Head of caudate nucleus (tissue), 42 donors: ENCODE measurements around the gene FBXW4.

Experiments used
- DNase-seq, 42 donors: peaks; one replicate each; pipeline versions ENCODE4 v3.0.0 to v3.0.0-alpha.2; 2020 to 2021; ENCODE audit warnings: mixed read lengths in 7 of 42
- intact Hi-C: fragments of 100-400 bp; cut with DNase I; formaldehyde crosslinking; loops from one replicate; pipeline ENCODE4 v1.15.0; 2022

Gene FBXW4

DNA sequence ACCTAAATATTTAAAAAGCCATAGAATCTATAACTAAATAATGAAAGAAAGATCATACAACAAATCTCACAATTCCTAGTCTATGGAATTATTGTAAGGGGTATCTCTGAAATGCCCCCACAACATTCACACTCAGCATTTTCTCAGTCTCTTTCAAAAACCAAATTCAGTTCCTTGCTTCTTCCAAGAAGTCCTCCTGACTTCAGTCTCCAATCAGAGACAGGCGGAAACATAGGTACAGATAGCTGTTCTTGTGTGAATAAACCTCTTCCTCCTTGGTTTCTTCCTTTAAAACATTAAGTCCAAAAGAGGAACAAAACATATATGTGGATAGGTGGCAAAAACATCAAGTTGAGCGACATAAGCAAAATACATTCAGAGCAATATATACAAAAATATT lies 13.9 kb upstream of the FBXW4 start:
- intact Hi-C loops = no loop called here
- no peak for DNase-seq

GRCh38 chr10:101708073-101708472 lies 13.1 kb upstream of the FBXW4 start:
- intact Hi-C loops = no loop called here
- no peak for DNase-seq

- intact Hi-C loops = no loop called here
- DNase-seq = no peak
Observed at GRCh38 chr10:101704331-101704730, 9.4 kb upstream of the FBXW4 start.

DNA sequence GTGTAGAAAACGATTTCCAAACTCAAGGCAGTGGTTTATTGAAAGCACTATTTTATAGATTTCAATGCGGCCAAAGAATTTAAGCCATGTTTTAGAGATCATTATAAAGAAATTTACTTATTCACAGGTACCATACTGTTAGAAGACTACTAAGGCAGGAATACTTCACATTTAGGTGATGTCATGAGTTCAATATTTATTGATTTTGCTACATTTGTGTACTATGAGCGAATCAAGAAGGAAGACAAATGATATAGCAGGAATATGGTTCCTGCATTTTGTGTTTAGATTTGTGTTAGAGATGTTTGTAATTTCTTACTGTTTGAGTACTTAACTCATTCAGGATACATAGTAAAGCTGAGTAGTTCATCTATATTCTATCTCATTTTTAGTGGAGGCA lies 1.7 kb upstream of the FBXW4 start:
- no peak for DNase-seq
- intact Hi-C loops = loop anchor here (10.0 kb wide), 1 partner anchor 52 kb away; no protein-coding TSS in a partner anchor

- intact Hi-C loops = loop anchor here (10.0 kb wide), 1 partner anchor 51 kb away; no protein-coding TSS in a partner anchor
- DNase-seq = peak in 4 of 42 donors; percentile 2 to 24 (median 6)
Observed at GRCh38 chr10:101695404-101695890, 477 bp upstream of the FBXW4 start.

DNA sequence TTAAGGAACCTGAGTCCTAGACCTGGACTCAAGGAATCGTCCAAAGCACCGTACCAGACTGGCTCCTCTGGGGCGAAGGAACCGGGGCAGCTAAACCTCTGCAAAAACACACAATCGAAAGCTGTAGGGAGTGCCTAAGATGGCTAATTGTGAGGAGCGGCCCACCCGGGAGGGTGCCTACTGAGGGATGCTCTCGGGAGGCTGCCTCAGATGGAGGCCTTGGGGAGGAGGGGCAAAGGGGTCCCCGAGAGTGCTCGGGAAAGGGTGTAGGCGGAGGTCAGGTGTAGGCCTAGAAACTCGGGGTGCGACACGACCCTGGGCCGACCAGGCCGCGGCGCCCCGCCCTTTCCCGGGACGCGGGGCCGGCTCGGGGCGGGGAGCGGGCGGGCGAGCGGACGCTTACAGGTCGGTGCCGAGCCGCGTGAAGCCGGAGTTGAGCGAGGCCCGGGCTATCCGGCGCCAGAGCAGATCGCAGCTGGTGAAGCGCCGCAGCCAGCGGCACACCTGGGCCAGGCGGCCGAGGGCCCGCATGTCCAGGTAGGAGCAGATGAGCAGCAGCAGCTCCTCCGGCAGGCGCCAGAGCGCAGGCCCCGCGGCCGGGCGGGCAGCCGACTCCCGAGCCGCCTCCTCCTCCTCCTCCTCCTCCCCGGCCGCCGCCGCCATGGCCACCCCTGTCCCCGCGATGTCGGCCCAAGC lies 844 bp downstream of the FBXW4 start:
- intact Hi-C loops = loop anchor here (10.0 kb wide), 1 partner anchor 49 kb away; no protein-coding TSS in a partner anchor

DNA sequence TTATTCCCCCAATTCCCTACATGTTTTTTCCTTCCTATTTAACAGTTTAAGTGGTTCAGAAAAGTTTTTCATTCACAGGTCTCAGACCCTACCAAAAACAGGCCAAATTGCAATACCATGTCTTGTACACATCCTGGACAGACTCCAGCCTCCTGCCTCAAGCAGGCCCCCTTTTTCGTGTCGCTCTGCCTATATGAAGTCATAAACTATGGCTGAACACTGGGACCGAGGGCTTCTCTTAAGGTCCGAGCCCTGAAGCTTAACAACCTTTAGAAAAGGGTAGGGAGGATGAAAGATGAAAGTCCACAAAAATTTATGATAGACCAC lies 1.4 kb downstream of the FBXW4 start:
- peak in 2 of 42 donors; percentile 7 to 44 for DNase-seq
- intact Hi-C loops = loop anchor here (10.0 kb wide), 1 partner anchor 49 kb away; no protein-coding TSS in a partner anchor

More for the DNA sequence above, 844 bp downstream of the FBXW4 start:
- peak; percentile 8 to 84 (median 69) for DNase-seq

DNA sequence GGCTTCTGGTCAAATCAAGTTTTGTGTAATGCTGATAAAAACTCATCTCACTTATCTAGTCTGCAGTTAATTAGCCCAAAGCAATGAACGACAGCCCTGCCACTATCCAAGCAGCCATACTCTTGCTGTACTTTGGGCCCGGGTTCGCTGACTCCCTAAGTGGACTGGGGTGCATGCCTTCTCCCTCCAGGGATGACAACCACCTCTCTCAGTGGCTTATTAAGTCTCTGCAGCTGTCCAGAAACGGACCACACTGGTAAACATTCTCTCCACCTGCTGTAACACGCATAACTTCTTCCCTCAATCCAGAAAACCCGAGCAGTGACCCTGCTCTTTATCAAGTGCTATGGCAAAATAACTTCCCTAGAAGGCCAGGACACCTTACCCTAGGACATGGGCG lies 3.9 kb downstream of the FBXW4 start:
- DNase-seq = no peak
- intact Hi-C loops = loop anchor here (10.0 kb wide), 1 partner anchor 46 kb away; no protein-coding TSS in a partner anchor

GRCh38 chr10:101690461-101690860 lies 4.5 kb downstream of the FBXW4 start:
- no peak for DNase-seq
- intact Hi-C loops = loop anchor here (10.0 kb wide), 1 partner anchor 46 kb away; no protein-coding TSS in a partner anchor

DNA sequence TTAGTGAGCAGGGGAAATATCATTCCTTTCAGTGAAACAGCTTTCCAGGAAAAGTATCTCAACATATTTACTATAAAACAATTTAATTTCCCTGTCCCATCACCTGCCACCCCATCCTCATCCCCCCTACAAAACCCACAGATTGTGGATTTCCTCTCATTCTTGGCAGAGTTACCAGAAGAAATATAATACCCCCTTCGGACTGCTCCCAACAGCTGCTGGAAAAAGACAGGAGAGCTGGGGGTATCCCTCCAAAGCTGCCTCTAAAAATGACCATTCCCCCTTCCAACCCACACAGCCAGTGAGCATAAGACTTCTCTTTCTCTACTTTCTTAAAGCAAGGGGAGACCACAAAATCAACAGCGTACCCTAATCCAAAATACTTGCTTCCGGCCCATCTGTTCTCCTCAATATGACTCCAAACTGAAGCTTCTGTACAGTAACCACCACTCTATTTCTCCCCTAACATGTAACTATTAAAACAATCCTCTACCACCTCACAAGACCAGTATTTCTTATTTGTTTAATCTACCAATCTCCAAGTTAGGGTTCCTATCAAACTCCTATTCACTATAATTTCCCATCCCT lies 7.8 kb downstream of the FBXW4 start:
- DNase-seq = no peak
- intact Hi-C loops = no loop called here

GRCh38 chr10:101686133-101686925 lies 8.6 kb downstream of the FBXW4 start:
- DNase-seq = no peak
- intact Hi-C loops = no loop called here

DNA sequence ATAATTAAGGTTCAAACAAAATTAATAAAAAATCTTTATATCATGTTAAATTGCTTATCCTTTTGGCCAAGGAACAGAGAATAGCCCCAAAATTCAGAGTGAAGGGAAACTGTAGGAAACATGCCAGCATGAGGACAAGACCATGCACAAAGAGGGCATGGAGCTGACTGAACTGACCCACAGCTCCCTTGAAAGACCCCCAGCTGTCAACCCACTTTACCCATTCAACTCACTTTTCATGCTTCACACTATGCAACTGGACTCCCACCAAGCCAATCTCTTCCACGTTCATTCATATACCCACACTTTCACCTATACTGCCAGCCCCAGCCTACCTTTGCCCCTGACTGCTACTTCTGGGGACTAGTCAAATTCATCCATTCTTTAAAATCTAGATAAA lies 10.2 kb downstream of the FBXW4 start:
- intact Hi-C loops = no loop called here
- no peak for DNase-seq

DNA sequence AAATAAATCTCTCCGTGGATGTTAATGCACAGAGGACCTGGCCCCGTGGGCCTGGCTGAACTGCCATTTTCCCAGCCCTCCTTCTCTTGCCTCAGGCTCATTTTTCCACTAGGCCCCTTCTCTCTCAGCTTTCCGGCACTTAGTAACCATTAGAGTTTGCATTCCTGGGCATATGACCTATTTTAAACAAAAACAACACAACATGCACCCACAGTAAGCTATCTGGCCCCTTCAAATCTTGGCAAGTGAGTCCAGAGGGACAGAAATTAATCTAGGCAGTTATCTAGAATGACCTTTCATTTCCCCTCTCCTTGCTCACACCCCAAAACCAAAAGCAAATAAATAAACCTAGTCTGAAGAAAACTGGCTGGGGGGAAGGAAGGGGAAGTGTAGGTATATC lies 11.7 kb downstream of the FBXW4 start:
- intact Hi-C loops = no loop called here
- DNase-seq = no peak

GRCh38 chr10:101682172-101682825 lies 12.7 kb downstream of the FBXW4 start:
- intact Hi-C loops = no loop called here
- DNase-seq = no peak

DNA sequence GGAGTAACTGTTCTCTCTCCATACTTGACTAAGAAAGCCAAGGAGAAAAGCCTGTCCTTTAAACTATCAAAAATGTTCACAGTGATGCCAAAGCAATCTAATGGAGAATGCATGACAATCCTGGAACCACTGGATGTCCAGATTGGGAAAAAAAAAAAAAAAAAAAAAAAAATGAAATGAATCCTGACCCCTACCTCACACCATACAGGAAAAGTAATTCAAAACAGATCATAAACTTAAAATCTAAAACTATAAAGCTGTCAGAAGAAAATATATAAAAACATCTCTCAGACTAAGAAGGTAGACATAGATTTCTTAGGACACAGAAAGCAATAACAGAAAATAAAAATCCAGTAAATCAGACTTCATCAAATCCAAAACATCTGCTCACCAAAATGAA lies 18.4 kb downstream of the FBXW4 start:
- intact Hi-C loops = no loop called here
- DNase-seq = no peak

DNA sequence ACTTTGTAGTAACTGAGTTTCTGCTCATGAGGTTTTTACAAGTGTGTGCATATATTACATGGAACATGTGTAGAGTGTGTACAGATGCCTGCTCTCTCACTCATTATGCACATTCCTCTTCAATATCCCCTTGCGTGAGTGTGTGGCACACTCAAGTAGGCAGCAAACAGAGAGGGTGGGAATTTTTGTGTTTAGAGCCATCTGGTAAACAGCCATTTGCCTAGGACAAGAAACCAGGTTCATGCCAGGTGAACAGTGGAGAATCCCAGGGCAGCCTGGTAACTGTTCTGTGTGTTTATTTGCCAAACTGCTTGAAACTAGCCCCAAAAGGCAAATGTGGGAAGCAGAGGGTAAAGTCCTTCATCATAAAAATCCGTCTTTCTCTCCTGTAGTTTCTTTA lies 19.9 kb downstream of the FBXW4 start:
- DNase-seq = no peak
- intact Hi-C loops = no loop called here

- intact Hi-C loops = no loop called here
Observed at GRCh38 chr10:101672536-101672935, 22.4 kb downstream of the FBXW4 start.

GRCh38 chr10:101671453-101671852 lies 23.5 kb downstream of the FBXW4 start:
- no peak for DNase-seq
- intact Hi-C loops = no loop called here

More at GRCh38 chr10:101672536-101672935, 22.4 kb downstream of the FBXW4 start:
- DNase-seq = peak in 35 of 42 donors; percentile 12 to 75 (median 40)

GRCh38 chr10:101670635-101671034 lies 24.3 kb downstream of the FBXW4 start:
- DNase-seq = no peak
- intact Hi-C loops = no loop called here
